ENCODE measurements around the gene TMEM186.

- TF ChIP-seq POLR2AphosphoS5 (IDR thresholded peaks at IDR 0.05; ENCODE audit: low read depth), result no peak
- TF ChIP-seq, protein P1, sequence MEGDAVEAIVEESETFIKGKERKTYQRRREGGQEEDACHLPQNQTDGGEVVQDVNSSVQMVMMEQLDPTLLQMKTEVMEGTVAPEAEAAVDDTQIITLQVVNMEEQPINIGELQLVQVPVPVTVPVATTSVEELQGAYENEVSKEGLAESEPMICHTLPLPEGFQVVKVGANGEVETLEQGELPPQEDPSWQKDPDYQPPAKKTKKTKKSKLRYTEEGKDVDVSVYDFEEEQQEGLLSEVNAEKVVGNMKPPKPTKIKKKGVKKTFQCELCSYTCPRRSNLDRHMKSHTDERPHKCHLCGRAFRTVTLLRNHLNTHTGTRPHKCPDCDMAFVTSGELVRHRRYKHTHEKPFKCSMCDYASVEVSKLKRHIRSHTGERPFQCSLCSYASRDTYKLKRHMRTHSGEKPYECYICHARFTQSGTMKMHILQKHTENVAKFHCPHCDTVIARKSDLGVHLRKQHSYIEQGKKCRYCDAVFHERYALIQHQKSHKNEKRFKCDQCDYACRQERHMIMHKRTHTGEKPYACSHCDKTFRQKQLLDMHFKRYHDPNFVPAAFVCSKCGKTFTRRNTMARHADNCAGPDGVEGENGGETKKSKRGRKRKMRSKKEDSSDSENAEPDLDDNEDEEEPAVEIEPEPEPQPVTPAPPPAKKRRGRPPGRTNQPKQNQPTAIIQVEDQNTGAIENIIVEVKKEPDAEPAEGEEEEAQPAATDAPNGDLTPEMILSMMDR (IDR thresholded peaks at IDR 0.05; ENCODE audit: insufficient read depth, low read length), result no peak
Measured at GRCh38 chr16:8768283-8768682, 29.2 kb downstream of the TMEM186 start.

All from HL-60 (cell line).